ENCODE data around the gene STOX1.
"Not testable (repeated sequence)": the region's sequence is repeated elsewhere in the genome, so short reads cannot be mapped to it uniquely, and the experiment has no call there.

Gene STOX1

DNA sequence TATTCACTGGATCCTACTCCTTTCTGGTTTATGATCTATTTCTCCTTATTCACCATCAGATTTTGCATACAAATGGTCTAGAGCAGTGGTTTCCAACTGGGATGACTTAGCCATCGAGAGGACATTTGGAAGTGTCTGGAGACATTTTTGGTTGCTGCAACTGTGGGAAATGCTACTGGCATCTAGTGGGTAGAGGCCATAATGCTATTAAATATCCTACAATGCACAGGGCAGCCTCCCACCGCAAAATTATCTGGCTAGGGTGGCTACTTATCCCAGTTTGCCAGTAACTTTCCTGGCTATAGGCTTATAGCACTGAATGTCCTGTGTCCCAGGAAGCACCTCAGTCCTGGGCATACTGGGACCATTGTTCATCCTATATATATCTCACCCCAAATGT lies 52.3 kb downstream of the STOX1 start:
- DNase-seq (ENCODE audit: low read depth), result no peak

DNA sequence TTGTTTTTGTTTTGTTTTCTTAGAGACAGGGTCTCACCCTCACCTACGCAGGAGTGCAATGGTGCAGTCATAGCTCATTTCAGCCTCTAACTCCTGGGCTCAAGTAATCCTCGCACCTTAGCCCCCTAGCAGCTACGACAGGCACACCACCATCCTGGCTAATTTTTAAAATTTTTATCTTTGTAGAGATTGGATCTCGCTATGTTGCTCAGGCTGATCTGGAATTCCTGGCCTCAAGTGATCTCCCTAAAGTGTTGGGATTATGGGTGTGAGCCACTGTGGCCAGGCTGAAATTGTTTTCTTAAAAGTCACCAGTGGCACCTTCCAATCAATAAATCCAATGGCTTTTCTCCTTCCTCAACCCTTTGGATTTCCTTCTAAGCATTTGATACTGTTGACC lies 52.9 kb downstream of the STOX1 start:
- no peak for DNase-seq (ENCODE audit: low read depth)

DNA sequence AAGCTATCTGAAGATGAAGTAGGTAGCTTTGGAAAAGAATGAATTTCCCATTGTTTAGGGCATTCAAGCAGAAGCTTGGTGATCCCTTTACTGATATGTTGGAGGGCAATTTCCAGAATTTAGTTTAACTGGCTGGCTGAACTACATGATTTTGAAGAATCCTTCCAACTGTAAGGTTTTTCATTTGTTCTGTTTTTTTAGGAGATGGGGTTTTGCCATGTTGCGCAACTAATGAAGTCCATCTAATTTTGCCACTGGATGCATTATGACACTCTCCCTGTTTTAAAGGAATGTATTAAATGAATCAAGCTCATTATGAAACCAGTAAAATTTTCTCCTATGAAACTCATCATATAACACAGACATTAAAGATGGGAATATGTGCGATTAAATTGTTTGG lies 67.7 kb downstream of the STOX1 start:
- DNase-seq (ENCODE audit: low read depth), result no peak

DNA sequence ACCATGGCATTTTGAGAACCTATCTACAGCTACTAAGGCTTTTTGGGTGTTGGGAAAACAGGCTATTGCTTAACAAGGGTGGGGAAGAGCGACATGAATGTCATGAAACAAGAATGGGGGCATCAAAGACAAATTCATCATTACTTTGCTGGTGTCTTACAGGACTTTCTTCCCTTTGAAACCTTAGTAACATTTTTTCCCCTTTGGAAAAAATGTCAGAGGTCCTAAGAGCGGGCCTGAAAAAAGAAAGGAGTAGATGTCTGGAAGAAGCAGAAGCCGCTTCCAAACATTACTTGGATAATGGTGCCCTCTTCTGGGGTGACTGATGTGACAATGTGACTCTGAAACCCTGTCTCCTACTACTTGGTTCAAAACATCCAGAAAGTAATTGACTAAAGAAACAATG lies 70.0 kb downstream of the STOX1 start:
- peak; percentile 34 for DNase-seq (ENCODE audit: low read depth)

DNA sequence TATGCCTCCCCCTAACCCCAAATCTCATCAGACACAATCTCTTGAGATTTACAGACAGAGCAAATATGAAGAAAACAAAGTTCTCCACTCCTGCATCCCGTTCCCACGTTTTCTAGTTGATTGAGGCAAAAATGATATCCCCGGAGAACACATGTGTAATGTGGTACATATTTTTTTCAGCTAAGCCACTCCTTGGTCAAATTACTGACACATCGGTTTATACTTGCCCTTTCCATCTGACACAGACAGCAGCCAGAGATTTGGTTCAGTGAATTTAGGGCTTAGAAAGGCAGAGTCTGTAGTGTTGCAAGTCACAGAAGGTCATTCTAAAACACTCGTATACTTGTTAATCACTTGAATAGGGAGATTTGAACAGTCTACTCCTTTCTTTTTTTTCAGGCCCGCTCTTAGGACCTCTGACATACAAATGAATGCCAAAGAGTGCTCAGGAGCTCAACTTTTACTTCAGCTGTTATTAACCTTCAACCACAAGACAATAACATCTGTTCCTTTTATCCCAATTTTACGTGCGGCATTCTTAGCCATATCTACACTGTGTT lies 71.9 kb downstream of the STOX1 start:
- no peak for DNase-seq (ENCODE audit: low read depth)

DNA sequence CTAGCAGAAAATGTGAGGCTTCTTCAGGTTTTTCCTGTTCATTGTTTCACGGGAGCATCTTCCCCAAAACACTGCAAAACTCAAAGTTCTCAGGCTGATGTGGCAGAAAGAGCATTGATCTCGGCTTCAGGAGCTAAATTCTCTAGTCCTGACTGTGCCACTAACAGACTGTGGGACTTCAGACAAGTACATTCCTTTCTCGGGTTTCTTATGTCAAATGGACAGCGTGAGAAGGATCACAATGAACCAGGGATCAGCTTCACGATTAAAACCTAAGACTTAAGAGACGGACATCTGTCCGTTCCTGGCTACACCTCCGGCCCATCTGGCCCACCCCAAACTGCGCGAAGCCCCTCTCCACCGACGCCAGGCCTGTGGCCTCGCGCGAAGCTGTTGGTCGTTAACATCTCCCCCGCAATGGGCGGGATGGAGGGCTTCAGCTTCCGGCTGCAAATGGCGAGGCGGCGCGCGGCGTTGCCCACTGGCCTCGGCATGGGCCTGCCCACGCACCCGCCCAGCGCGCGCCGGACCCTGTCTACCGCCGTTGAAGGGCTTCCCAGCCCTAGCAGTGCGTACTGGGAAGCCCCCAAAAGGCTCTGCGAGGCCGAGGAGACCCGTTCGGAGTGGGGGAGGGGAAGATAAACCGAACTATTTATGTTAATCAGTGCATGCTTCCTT lies 73.2 kb downstream of the STOX1 start:
- DNase-seq (ENCODE audit: low read depth), result peak; percentile 50

DNA sequence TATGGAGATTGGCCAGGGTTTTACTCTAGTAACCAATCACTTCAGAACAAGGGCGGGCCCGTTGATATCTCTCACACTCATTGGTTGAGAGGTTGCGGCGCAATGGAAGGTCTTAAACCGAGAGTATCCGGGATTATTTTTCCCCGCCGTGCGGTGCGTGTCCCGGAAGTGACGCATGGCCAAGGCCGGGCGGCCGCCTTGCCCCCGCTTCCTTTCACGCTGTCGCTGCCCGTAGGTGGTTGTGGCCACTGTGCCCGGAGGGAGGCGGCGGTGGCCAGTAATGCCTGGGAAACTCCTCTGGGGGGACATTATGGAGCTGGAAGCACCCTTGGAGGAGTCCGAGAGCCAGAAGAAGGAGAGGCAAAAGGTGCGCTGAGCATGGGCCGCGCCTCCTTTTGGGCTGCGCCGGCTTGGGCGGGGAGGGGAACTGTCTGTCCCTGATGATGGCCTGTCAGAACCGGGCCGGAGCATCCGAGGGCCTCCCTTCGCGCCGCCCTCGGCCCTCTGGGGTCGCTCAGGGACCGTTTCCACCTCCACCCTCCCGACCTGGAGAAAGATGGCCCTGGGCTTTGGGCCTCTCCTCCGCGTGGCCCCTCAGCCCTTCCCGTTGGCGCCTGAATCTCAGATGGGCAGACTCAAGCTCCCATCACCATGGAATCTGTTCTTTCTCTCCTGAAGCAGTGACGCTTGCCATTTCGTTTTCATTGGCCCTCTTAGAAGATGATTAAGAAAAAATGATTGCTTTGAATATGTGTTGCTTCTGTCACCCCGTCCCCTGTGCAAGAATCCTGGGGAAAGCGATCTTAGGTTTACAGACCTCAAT lies 74.0 kb downstream of the STOX1 start, which contains the start of gene DDX50:
Gene DDX50, plus strand, starts transcription at position 211 of the 823 bp plus-strand sequence. Its CDS starts 70 bp downstream, at position 281.
- DNase-seq (ENCODE audit: low read depth), result peak; percentile 97

DNA sequence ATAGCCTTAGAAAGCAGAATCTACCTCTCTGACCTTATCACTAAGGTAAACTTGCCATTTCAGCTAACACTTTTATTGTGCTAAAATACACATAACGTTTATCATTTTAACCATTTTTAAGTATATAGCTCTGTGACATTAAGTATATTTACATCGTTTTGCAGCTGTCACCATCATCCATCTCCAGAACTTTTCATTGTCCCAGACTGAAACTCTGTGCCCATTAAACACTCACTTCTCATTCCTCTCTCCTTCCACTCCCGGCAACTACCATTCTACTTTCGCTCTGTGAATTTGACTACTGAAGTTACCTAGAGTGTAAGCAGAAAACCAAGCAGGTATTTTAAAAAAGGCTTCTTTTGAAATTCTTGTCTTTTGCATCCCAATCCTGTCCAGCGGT lies 75.1 kb downstream of the STOX1 start:
- DNase-seq (ENCODE audit: low read depth), result no peak

DNA sequence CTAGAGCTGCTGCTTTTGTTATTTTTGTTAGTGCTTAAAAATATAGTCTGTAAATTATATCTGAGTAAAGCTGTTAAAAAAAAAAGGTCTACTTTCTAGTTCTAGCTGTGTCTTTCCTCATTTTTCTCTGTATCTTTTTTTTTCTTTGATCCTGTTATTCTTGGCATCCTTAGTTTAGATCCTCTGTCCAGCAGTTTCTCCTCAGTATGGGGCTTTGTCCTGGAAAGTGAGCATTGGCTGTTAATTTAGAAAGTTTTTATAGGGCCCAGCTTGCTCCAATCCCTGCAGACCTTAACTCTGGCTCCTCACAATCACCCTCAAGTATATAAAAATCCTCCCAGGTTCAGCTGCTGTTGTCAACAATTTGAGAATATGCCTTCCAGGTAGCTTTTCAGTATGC lies 97.3 kb downstream of the STOX1 start:
- no peak for DNase-seq (ENCODE audit: low read depth)

DNA sequence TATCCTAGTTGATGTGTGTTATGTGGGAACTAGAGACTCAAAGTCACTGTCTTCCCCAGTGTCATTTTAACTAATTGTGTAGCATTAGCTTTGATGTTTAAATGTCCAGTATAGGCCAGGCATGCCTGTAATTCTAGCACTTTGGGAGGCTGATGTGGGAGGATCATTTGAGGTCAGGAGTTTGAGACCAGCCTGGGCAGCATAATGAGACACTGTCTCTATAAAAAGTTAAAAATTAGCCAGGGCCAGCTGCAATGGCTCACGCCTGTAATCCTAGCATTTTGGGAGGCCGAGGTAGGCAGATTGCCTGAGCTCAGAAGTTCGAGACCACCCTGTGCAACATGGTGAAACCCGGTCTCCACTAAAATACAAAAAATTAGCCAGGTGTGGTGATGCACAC lies 98.2 kb downstream of the STOX1 start:
- DNase-seq (ENCODE audit: low read depth), result no peak

DNA sequence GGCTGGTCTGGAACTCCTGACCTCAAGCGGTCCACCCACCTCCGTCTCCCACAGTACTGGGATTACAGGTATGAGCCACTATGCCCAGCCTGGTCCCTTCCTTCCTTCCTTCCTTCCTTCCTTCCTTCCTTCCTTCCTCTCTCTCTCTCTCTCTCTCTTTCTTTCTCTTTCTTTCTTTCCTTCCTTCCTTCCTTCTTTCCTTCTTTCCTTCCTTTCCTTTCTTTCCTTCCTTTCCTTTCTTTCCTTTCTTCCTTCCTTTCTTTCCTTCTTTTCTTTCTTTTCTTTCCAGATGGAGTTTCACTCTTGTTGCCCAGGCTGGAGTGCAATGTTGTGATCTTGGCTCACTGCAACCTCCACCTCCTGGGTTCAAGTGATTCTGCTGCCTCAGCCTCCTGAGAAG lies 101.8 kb downstream of the STOX1 start:
- not testable (repeated sequence) for DNase-seq (ENCODE audit: low read depth)

DNA sequence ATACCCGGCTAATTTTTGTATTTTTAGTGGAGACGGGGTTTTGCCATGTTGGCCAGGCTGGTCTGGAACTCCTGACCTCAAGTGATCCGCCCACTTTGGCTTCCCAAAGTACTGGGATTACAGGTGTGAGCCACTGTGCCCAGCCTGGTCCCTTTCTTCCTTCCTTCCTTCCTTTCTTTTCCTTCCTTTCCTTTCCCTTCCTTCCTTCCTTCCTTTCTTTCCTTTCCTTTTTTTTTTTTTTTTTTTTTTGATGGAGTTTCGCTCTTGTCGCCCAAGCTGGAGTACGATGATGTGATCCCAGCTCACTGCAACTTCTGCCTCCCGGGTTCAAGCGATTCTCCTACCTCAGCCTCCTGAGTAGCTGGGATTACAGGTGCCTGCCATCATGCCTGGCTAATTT lies 102.6 kb downstream of the STOX1 start:
- not testable (repeated sequence) for DNase-seq (ENCODE audit: low read depth)

DNA sequence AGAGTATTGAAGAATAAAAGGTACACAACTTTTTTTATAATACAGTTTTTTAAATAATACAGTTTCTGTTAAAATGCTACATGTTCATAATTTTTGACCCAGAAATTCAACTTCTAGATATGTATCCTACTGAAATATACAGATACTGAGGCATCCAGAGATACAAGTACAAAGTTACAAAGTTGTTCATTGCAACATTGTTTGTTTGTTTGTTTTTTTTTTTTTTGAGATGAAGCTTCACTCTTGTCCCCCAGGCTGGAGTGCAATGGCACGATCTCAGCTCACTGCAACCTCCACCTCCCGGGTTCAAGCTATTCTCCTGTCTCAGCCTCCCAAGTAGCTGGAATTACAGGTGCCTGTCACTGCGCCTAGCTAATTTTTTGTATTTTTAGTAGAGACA lies 105.5 kb downstream of the STOX1 start:
- not testable (repeated sequence) for DNase-seq (ENCODE audit: low read depth)

DNA sequence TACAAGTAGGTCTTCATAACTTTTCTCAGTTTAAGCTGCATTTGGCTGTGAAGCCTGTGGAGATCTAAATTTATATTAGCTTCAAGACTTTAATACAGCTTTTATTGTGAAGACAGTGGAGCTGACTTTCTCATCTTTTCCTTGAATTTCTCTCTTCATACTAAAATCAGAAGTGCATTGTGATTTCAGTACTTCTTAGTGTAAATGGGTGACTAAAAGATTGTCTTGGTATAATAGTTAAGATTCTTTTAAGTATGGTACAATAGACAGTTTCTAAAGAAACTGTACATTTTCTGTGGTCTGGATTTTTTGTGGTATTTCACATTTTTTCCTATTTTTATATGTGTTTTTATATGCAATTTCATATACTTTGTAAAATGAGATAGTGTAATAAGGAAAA lies 107.7 kb downstream of the STOX1 start:
- DNase-seq (ENCODE audit: low read depth), result no peak

DNA sequence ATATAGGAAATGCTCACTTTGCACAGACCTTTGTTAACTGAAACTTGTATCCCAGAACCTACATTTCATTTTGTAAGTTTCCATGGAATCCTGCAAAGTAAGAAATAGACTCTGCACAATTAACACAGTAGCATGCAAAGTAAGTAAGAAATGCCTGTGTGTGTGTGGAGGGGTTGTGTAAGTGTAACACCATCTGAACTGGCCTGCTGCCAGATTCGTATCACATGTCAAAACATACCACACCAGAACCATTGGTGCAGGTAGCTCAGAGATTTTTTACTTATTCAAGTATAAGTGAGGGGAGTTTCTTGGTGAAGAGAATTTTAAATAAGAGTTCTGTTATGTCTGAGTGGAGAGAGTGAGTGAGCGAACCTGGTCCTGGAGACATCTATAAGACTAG lies 110.8 kb downstream of the STOX1 start:
- no peak for DNase-seq (ENCODE audit: low read depth)

DNA sequence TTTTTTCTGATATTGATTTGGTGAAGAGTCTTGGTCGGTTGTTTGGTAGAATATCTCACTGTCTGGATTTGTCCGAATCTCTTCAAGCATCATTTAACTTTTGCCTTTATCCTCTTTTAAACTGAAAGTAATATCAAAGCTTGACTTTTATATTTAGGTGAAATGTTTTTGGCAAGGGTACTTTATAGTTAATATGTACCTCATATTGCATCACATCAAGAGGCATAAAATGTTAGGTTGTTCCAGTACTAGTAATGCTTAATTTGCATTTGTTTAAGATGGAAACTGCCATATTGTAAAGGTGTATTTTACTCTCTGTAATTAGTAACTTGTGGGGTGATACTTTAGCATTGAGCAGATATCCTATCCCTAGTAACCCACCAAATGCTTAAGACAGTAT lies 111.6 kb downstream of the STOX1 start:
- no peak for DNase-seq (ENCODE audit: low read depth)

DNA sequence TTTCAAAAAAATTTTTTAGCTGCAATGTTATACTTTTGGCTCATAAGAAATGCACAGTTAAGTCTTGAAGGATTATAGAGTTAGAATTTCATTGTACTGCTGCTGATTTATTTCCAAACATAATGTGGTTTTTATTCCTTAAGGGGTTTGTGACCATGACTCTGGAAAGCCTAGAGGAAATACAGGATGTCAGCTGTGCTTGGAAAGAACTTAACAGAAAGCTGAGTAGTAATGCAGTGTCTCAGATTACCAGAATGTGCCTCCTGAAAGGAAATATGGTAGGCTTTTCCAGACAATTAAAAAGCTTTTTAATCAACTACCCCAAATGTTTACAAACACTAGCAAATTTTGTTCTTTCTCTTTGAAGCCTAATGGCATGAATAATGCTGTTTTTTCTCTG lies 113.6 kb downstream of the STOX1 start:
- not testable (repeated sequence) for DNase-seq (ENCODE audit: low read depth)
